Breast epithelium (tissue), 3 donors: ENCODE data around the gene COL25A1.

Source experiments
- POLR2A ChIP-seq: fragments of 450-650 bp; IDR thresholded peaks from one replicate; pipeline ENCODE4 v1.6.1; 2016; ENCODE audit warnings: antibody characterized with exemption, mild to moderate bottlenecking, moderate library complexity
- TF ChIP-seq, protein P1 (sequence below), 3 donors: fragments of 450-650 bp; IDR thresholded peaks; one replicate each; pipeline ENCODE4 v1.5.1; 2016 to 2017; ENCODE audit warnings: antibody characterized with exemption in 3 of 3, mild to moderate bottlenecking in 3 of 3, moderate library complexity in 3 of 3

DNA sequence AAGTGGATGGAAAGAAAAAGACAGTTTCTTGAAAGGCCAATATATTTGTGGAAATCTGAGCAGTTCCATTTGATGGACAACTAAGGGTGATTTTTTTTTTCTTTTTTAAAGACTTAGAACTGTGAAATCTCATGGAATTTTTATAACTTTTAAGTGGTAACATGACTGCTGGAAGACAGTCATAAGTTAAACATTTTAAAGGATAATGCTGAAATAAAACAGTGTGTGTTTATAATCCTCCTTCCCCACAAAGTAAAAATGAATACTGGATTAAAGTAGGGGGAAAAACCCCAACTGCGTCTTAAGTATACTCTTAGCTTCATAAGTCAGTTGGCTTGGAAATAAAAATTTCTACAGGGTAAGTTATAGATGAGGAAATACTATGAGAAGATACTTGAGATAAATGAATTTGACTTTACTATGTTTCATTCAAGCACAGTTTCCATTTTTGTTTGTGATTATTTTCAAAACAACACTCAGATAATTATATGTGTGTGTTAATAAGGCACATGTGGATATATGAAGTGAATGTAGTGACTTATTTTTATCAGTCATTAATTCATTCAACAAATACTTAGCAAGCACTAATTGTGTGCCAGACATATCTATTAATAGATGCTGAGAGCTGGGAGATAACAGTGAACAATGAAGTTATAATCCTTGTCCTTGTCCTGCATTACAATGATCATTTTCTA lies 410.4 kb downstream of the COL25A1 start:
- TF ChIP-seq, protein P1, sequence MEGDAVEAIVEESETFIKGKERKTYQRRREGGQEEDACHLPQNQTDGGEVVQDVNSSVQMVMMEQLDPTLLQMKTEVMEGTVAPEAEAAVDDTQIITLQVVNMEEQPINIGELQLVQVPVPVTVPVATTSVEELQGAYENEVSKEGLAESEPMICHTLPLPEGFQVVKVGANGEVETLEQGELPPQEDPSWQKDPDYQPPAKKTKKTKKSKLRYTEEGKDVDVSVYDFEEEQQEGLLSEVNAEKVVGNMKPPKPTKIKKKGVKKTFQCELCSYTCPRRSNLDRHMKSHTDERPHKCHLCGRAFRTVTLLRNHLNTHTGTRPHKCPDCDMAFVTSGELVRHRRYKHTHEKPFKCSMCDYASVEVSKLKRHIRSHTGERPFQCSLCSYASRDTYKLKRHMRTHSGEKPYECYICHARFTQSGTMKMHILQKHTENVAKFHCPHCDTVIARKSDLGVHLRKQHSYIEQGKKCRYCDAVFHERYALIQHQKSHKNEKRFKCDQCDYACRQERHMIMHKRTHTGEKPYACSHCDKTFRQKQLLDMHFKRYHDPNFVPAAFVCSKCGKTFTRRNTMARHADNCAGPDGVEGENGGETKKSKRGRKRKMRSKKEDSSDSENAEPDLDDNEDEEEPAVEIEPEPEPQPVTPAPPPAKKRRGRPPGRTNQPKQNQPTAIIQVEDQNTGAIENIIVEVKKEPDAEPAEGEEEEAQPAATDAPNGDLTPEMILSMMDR (IDR thresholded peaks at IDR 0.05): no peak
- no peak for TF ChIP-seq POLR2A
